Pons (tissue), 1 donor: ENCODE measurements around the gene ITIH5.
"Not testable (repeated sequence)": the region's sequence is repeated elsewhere in the genome, so short reads cannot be mapped to it uniquely, and the experiment has no call there.

Experiments
- DNase-seq: peaks from one replicate; pipeline ENCODE4 v3.0.0-alpha.2; 2016; ENCODE audit warnings: low spot score

Gene ITIH5

DNA sequence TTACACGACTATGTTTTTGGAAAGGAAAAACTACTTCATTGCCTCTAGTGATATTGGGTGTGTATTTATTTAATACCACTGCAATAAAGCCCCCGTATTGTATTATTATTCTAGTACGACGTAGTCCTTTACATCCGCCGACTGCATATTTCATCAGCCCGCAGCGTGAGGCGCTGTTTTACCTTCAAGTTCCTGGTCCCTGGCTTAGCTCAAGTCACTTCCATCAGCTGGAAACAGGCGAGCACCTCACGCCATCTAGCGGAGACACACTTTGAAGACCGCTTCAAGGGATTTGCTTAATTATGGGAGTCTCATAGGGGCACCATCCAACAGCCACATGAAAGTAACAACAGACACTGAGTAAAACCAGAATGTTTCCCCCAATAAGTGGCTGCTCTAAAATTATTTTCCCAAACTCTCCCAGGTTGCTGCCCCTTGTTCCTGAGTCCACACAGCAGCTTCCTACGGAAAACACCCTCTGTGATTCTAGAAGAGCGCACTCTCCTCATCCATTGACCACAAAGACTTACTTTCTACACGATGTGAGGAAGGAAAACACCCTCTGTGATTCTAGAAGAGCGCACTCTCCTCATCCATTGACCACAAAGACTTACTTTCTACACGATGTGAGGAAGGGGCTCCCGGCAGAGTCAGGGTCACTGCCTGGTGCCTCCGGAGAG lies 20.6 kb upstream of the ITIH5 start:
- DNase-seq: peak; percentile 96

DNA sequence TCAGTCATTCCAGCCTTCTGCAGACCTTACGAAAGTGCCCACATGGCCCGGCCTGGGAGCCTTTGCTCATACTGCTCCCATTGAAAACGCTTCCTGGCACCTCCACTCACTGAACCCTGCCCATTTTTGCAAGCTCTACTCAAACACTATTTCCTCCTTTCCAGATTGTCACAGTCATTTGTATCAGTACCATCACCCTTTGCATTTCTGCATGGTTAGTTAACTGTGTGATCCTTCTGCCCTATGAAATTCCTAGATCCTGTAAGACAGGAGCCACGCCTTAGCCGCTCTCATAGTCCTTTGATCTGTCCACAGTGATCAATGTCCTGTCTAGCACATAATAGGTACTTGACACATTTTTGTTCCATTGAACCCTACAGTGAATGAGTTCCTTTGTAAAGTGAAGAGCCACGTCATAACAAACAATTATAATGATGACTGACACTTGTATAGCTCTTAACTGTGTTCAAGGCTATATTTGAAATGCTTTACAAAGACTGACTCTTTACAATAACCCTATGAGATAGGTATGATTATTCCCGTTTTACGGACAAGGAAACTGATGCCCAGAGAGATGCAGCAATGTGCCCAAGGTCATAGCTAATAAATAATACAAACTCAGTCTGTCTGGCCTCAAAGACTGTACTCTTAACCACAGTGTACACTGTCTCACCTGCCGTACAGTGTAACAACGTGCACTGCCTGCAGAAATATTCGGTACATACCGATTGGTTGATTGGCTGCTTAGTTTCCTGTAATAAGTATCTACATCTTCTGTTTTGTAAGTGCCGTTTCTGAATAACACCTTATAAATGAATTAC lies 19.8 kb upstream of the ITIH5 start:
- DNase-seq: no peak

DNA sequence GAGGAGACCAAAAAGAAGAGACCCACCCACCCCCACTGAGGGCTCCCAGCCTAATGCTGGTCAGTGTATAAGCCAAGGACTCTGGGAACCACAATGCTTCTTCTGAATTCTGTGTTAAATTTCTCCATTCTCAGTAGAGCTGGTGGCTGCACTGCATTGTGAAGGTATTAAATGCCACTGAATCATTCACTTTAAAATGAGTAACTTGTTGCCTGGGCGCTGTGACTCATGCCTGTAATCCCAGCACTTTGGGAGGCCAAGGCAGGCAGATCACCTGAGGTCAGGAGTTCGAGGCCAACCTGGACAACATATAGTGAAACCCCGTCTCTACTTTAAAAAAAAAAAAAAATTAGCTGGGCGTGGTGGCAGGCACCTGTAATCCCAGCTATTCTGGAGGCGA lies 13.3 kb upstream of the ITIH5 start:
- not testable (repeated sequence) for DNase-seq

DNA sequence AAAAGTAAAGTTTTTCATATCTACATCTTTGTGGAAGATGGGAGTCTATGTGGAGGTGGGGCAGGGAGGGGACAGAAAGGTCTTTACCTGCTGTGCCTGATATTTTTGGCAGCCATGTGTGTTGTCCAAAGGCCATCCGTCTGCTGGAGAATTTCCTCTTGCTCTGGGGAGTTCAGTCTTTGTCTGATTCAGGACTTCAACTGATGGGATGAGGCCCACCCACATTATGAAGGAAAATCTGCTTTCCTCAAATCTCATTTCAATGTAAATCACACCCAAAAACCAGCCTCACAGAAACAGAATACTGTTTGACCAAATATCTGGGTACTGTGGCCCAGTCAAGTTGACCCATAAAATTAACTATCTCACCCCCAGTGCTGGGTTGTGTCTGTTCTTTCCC lies 12.5 kb upstream of the ITIH5 start:
- no peak for DNase-seq

DNA sequence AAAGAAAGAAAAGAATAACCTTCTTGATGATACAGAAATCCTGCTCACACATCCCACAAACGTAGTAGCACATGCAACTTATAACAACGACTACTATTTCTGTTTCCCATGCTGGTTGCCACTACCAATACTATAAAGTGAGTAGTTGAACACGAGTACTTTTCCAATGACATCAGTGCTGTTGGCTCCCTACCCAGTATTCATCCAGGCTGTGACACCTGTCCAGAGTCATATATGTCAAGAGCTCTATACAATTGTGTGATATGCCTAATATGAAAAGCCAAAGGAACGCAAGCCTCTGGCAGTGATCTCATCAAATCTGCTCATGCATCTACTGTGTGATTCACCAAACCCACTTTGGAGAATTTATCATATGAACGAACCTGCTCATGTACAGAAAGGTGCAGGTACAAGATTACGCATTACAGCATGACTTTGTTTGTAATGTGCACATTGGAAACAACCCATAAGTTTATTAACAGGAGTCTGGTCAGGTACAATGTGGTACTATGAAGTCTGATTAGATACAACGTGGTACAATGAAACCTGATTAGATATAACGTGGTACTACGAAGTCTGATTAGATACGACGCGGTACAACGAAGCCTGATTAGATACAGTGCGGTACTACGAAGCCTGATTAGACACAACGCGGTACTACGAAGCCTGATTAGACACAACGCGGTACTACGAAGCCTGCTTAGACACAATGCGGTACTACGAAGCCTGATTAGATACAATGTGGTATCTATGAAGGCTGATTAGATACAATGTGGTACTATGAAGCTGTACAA lies 5.8 kb upstream of the ITIH5 start:
- no peak for DNase-seq

DNA sequence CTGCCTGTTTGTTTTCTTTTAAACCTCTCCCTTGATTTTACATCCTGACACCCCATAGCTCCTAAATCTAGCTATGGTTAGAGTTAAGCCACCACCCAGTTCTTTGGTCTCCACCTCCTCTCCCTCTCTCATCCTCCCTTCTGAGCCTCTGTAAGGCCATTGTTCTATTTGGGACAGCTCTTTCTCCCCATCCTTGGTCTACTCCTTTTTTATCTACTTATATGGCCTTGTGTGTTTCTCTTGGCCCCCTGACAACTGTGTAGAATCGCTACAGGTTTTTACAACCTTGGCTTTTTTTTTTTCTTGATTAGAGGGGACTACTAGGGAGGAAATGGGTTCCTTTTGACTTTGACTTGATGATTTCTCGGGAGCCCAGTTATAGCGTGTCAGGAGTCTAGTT lies 3.4 kb upstream of the ITIH5 start:
- no peak for DNase-seq

DNA sequence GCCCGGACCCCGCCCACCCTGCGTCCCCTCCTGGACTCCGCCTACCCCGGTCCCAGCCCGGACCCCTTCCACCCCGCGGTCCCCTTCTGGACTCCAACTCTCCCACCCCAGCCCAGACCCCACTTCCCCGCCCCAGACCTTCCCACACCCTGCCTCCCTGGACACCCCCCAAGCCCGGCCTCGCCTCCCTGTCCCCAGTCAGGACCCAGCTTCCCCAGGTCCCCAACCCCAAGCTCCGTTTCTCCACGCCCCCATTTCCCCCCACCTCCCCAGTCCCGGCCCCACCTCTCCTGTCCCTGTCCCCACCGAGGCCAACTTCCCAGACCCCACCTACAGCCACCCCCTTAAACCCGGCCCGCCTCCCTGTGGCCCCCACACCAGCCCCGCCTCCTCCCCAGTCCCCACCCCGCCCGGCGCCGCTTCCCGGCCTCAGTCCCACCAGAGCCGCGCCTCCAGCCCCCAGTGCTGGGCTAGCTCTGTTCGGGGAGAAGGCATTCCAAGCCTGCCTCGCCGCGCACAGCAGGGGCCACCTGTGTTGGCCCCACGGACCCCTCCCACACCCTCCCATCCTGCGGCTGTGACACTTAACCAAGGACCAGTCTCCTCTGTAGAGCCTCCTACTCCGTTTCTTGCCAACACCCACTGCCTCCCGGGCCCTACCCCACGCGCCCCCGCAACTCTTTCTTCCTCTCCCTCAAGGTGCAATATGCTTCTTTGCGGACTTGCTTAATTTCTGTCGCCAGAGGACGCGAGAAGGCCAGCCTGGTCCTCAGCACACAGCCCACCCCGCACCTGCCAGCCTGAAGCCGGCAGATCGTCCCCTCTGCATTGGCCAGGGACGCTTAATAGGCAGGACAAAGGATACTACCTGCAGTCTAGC lies 736 bp upstream of the ITIH5 start:
- DNase-seq: no peak

DNA sequence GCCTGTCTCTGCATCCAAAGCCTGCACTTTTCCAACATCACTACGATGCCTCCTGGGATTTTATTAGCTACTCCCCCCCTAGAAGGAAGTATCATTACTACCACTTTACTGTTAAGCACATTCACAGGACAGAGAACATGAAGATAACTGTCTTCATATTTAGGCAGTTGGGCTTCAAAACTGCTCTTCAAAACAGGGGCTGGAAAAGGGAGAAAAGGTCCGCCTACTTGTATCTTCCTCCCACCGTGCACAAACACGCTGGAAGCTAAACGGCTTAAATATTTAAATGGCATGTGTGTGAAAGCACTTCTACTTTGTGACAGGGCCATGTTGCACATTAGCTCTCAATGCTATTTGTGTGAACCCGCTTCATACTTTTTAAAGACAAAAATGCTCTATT lies 999 bp downstream of the ITIH5 start:
- DNase-seq: no peak

DNA sequence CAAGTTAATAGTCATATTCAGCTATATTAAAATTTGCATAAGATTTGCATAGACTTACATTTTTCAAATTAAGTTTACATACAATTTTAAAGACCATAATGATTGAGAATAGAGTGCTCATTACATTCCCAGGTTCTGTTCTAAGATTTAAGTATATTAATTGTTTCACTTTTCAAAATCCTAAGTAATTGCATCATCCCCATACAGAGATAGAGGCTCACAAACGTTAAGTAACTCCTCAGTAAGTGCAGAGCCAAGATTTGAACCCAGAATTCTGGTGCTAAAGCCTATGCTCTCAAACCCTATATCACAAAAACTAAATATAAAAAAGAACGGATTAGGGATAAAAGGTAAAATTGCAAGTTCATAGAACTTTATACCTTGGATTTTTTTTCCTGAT lies 2.1 kb downstream of the ITIH5 start:
- no peak for DNase-seq

DNA sequence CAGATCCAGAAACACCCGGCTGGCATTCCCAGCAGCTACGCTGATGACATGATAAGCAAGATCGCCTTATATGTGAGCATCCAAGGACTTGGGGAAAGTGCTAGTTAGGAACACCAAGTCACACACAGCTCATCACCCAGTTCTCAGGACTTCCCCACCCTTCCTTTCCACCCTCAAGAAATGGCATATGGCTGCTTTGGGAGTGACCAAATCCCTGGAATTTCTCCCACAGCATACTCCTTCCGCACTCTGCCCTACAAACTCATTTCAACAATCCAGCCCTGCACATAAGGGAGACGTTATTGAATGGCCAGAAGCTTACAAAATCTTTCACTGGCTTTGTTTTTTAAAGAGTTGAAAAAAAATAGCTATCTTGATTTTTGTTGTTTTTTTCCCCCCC lies 4.2 kb downstream of the ITIH5 start:
- no peak for DNase-seq

DNA sequence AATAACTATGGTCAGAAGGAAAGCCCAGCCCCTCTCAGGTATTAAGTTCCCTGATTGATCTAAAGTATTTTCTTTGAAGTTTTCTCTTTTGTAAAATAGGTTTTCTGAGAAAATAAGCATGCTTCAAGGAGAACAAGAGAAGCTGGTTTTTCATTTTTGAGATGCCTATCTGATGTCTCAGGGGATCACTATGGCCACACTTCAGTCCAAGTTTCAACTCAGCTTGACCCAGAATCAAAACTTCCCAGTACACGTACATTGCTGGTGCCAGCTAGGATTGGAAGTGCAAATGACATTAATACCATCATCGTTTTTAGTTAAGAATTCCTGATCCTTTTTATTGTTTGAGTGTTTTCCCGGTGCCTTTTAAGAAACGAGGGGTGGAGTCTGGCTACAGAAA lies 7.2 kb downstream of the ITIH5 start:
- no peak for DNase-seq

DNA sequence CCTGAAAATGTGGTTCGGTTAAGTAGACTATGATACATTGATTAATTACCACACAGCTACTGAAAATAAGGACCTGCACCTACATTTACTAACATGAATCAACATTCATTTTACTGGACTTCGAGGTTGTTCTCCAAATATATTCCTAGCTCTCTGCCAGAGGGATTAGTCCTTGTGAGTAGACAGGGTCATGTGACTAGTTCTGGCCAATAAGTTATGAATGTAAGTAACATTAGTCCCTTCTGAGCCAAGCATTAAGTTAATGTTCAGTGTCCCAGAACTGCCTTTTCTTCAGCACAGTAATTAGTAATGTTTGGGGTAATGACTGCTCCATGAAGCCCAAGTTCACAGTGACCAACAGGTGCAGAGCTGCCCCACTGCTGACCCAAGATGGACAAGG lies 9.2 kb downstream of the ITIH5 start:
- DNase-seq: no peak

DNA sequence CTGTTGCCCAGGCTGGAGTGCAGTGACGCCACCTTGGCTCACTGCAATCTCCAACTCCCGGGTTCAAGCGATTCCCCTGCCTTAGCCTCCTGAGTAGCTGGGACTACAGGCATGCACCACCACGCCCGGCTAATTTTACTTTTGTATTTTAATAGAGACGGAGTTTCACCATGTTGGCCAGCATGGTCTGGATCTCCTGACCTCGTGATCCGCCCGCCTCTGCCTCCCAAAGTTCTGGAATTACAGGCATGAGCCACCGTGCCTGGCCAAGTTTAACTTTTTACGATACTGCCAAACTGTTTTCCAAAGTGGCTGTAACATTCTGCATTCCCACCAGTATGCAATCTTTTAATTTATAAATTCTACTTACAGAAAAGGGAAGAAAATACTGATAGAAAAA lies 9.7 kb downstream of the ITIH5 start:
- not testable (repeated sequence) for DNase-seq

DNA sequence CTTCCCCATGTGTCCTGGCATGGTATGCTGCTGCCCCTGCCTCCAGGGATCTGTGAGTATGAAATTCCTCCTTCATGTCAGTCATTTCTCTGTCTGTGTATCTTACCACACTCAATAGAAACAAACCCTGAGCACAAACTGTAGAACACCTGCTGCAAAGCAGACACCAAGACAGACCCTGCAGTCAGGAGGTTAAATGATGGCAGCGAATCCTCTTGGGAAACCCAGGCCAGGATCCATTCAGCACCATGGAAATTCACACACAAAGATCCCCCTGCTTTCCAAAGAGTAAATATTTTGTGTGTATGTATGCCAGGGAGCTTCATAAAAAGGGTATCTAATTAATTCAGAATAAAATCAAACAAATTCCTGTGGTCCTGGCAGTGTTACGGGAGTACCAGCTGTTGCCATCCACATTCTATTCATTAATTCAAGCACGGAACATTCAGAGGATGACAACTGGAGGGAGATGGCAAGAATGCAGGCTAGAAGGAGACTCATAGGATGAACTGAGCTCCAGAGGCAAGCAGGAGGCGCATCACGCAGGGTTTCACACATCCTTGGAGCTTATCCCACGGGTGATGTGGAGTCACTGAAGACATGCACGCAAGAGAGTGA lies 14.8 kb downstream of the ITIH5 start:
- DNase-seq: no peak

DNA sequence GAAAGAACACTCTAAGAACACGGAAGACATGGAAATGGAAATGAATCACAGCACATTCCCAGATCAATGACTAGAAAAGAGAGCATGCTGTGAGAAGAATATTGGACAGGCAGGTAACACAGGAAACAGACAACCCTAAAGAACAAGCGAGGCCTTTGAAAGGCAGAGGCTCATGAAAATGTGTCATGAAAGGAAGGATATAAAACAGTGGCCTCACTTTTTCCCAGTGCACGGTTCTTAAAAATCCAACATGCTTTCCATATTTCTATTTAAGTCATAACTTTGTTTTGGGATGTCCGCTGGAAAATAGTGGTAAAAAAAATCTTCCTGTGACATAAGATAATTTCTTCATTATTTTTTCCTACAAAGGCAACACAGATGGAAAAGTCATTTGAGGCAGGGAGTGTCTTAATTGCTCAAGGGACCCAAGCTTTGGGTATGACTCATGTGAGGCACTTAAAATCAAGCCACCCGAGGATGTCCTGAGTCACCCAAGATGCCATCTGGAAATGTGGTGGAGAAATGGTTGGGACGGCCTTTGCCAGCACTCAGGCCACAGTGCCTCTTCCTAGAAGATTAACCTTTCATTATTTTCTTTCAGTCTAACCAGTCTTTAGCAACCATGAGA lies 17.0 kb downstream of the ITIH5 start:
- DNase-seq: no peak

DNA sequence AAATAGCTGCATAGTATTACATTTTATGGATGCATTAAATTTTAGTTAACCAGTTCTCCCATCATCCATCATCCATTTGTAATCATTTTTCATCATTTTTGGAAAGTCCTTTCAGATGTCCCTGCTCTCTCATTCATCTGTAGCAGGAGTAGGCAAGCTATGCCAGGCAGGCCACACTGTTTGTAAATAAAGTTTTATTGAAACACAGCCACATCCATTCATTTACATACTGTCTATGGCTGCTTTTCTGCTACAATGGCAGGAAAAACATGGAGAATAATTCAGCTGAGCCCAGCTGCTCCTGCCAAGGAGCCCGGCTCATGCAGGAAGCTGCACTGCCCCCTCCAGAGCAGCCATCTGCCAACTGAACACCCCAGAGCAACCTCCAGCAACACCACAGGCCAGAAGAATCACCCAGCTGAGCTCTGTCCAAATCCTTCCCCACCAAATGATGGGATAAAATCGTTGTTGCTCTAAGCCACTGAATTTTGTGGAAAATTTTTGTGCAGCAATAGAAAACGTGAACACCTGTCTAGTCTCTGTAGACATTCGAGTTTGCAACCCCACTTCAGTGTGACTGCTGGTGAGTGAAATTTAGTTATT lies 19.6 kb downstream of the ITIH5 start:
- DNase-seq: no peak

DNA sequence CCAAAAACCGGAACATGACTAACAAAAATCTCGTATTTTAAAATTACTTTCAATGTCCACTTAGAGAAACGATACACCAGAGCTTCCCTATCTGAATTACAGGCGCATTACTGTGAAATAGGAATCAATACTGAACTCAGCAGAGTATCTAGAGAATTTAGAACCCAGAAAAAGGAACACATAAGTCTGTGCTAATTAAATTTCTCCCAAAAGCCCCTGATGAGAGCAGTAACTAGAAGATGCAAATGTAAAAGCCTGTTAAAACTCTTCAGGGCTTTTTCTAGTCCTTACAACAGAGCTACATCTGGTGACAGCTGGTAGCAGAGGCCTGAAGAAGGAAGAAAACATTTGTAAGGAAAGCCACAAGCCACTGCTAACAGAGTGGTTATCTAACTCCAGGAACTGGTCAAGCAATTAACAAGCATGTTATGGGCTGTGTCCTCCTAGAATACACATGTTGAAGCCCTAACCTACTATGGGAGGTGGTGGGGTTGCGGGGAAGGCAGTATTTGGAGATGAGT lies 24.2 kb downstream of the ITIH5 start:
- no peak for DNase-seq

DNA sequence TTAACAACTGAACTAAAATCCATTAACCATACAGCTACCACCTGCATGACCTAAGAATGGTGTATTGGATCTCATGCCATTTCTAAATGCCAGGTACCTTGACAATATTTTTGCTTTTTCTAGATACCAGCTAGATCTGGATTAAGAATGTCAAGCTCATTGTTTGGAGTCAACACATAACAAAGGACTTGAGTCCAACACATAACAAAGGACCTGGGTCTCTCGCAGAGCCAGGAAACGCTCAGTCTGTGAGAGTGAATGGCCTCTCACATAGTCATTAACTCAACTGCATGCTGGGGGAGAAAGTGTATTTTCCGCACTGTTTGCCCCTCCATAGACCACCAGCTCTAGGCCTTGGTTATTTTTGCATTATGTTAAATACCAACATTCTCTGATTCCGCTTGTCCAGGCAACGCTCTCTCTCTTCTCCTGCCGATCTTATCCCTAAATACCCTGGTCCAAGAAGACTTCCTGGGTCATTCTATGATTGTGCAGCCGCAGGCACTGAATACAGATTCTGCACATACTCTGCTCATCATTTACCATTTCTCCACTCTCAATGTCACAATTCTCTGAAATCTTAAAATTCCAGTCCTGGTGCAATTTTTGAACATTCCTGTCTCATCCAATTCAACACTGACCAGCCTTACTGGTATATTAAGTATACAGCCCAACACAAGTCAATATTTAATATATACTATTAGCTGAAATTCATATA lies 31.2 kb downstream of the ITIH5 start:
- peak; percentile 25 for DNase-seq

DNA sequence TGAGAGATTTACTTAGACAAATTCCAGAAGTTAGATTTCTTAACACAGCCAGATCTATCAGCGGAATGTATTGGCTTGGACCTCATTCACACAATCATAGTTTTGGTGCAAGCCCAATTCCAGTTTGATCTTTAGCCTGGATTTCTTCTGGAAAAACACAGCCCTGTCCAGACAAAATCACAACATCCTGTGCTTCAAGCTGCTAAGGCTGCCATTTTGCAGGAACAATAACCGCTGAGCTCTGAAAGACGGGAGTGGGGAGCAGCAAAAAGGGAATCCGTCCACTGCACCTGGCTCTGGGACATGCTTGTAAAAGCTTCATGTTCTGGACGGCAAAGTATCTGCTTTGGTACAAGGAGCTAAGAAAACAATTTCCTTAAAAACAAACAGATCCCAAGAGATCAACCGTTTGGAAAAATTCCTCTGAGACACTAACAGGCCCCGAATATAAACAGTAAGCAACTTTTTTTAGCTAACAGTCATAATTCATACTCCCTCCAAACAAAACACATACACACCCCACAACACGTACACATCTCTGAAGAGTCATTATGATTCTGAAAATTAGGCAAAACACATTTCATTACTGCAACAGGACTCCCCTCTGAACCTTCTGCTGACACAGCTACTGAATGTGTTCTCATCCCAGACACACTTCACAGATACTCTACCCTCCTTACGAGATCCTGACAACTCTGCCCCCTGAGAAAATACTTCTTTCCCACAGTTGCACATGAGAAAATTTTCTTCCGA lies 32.4 kb downstream of the ITIH5 start:
- peak; percentile 15 for DNase-seq
